Astrocyte (in vitro differentiated cells and primary cell): ENCODE data around the gene FAS. TPM values are rescaled to one million over a fixed set of nuclear protein-coding genes. Genes with fewer than 3 reads are reported as not detected.
A peak's percentile ranks its signal among the peaks of the same experiment; 100 is the strongest.

ENCODE experiments used
- DNase-seq: peaks from one replicate; pipeline ENCODE4 v3.0.0-alpha.2; 2010; ENCODE audit warnings: low read depth
- FAIRE-seq: peaks from 2 replicates; lab custom pipeline; 2011; peaks lifted over from hg19 to GRCh38; lab: Jason Lieb, UNC
- H2AFZ ChIP-seq: 2 replicates; pipeline ENCODE4 v1.6.0; 2012; ENCODE audit warnings: low read depth, low read length, inconsistent platforms
- H3K27ac ChIP-seq: 2 replicates; pipeline ENCODE4 v1.5.1; 2011; ENCODE audit warnings: low read depth, low read length, inconsistent platforms
- H3K27me3 ChIP-seq: 2 replicates; pipeline ENCODE4 v1.6.0; 2011; ENCODE audit warnings: low read length, inconsistent platforms; ENCODE audit not compliant: insufficient read depth
- H3K36me3 ChIP-seq: 2 replicates; pipeline ENCODE4 v1.5.1; 2011; ENCODE audit warnings: low read length, inconsistent platforms; ENCODE audit not compliant: insufficient read depth
- H3K4me1 ChIP-seq: 2 replicates; pipeline ENCODE4 v1.5.1; 2011; ENCODE audit warnings: low read length, inconsistent platforms; ENCODE audit not compliant: insufficient read depth
- H3K4me2 ChIP-seq: 2 replicates; pipeline ENCODE4 v1.6.0; 2012; ENCODE audit warnings: low read length, inconsistent platforms
- H3K4me3 ChIP-seq: 2 replicates; pipeline ENCODE4 v1.5.1; 2011; ENCODE audit warnings: low read depth, mild to moderate bottlenecking, low read length, inconsistent platforms; ENCODE audit not compliant: insufficient read depth
- H3K79me2 ChIP-seq: 2 replicates; pipeline ENCODE4 v1.6.0; 2012; ENCODE audit warnings: mild to moderate bottlenecking, low read length, inconsistent platforms; ENCODE audit not compliant: insufficient read depth
- H3K9ac ChIP-seq: 2 replicates; pipeline ENCODE4 v1.6.0; 2012; ENCODE audit warnings: mild to moderate bottlenecking, low read length, inconsistent platforms
- H3K9me3 ChIP-seq: 2 replicates; pipeline ENCODE4 v1.5.1; 2012; ENCODE audit warnings: low read depth, mild to moderate bottlenecking, low read length, inconsistent platforms; ENCODE audit not compliant: insufficient read depth
- H4K20me1 ChIP-seq: 2 replicates; pipeline ENCODE4 v1.6.0; 2012; ENCODE audit warnings: low read length, inconsistent platforms; ENCODE audit not compliant: insufficient read depth
- H3K27ac Mint-ChIP-seq: one replicate; pipeline ENCODE4 v1.8.0; 2021; ENCODE audit warnings: mild to moderate bottlenecking, mixed read lengths; ENCODE audit not compliant: unreplicated experiment
- H3K27me3 Mint-ChIP-seq: one replicate; pipeline ENCODE4 v1.8.0; 2021; ENCODE audit warnings: low read depth, mixed read lengths; ENCODE audit not compliant: unreplicated experiment
- H3K36me3 Mint-ChIP-seq: one replicate; pipeline ENCODE4 v1.8.0; 2021; ENCODE audit warnings: low read depth, mixed read lengths; ENCODE audit not compliant: unreplicated experiment
- H3K4me1 Mint-ChIP-seq: one replicate; pipeline ENCODE4 v1.8.0; 2021; ENCODE audit warnings: low read depth, mixed read lengths; ENCODE audit not compliant: unreplicated experiment
- H3K4me3 Mint-ChIP-seq: one replicate; pipeline ENCODE4 v1.8.0; 2021; ENCODE audit warnings: mild to moderate bottlenecking, moderate library complexity, mixed read lengths; ENCODE audit not compliant: unreplicated experiment
- H3K9me3 Mint-ChIP-seq: one replicate; pipeline ENCODE4 v1.8.0; 2021; ENCODE audit warnings: mild to moderate bottlenecking, mixed read lengths; ENCODE audit not compliant: unreplicated experiment
- CTCF ChIP-seq: IDR thresholded peaks from 2 replicates; pipeline ENCODE4 v1.5.1; 2011; ENCODE audit warnings: low read depth, mild to moderate bottlenecking, inconsistent platforms, low read length, moderate library complexity; ENCODE audit not compliant: insufficient read depth
- EZH2 ChIP-seq: IDR thresholded peaks from 2 replicates; pipeline ENCODE4 v1.6.1; 2012; ENCODE audit warnings: mild to moderate bottlenecking, low read length, inconsistent platforms; ENCODE audit not compliant: insufficient read depth
- total RNA-seq: library from RNA; stranded (reverse); gene quantifications from 2 replicates; pipeline ENCODE4 v1.2.1, GENCODE V29; 2021

FAS gene
- total RNA-seq, 1 donor from 2014 or later: 32.6 TPM

- Histone ChIP-seq H3K4me3 (no peak overlapping the region), H3K4me1 (no peaks in the 10 kb centered on the region), H3K27me3 (no peaks in the 10 kb centered on the region), H3K79me2 (no peaks in the 10 kb centered on the region), H3K27ac (no peak overlapping the region), H2AFZ (peak overlapping the region; percentile 39), H3K36me3 (no peaks in the 10 kb centered on the region), H3K9ac (no peak overlapping the region), H3K4me2 (no peak overlapping the region), H3K9me3 (no peaks in the 10 kb centered on the region), H4K20me1 (no peaks in the 10 kb centered on the region)
- no peak overlapping the region for H3K4me3 Mint-ChIP-seq
- TF ChIP-seq CTCF: no peak
- TF ChIP-seq EZH2: no peak
- DNase-seq: no peak
- peaks cover 2% of the 10 kb centered on the region for H3K4me1 Mint-ChIP-seq
- no peaks in the 10 kb centered on the region for H3K36me3 Mint-ChIP-seq
- H3K27me3 Mint-ChIP-seq: no peaks in the 10 kb centered on the region
- H3K27ac Mint-ChIP-seq: no peak overlapping the region
- FAIRE-seq: no peak
- H3K9me3 Mint-ChIP-seq: no peaks in the 10 kb centered on the region
Measured at GRCh38 chr10:89055159-89055558, 64.6 kb downstream of the FAS start.

GRCh38 chr10:89062861-89063260 lies 72.3 kb downstream of the FAS start:
- TF ChIP-seq CTCF: no peak
- no peak for TF ChIP-seq EZH2
- no peaks in the 10 kb centered on the region for H3K36me3 Mint-ChIP-seq
- H3K9ac ChIP-seq: no peak overlapping the region

GRCh38 chr10:89063465-89063864 lies 72.9 kb downstream of the FAS start:
- FAIRE-seq (no peak), DNase-seq (no peak)
- TF ChIP-seq EZH2 (no peak), CTCF (no peak)
- Histone ChIP-seq H3K36me3 (no peaks in the 10 kb centered on the region), H2AFZ (no peak overlapping the region), H3K27me3 (no peaks in the 10 kb centered on the region), H3K4me3 (no peak overlapping the region), H4K20me1 (no peaks in the 10 kb centered on the region), H3K4me2 (no peak overlapping the region), H3K27ac (no peak overlapping the region), H3K9me3 (no peaks in the 10 kb centered on the region), H3K79me2 (no peaks in the 10 kb centered on the region), H3K4me1 (no peaks in the 10 kb centered on the region), H3K9ac (no peak overlapping the region)
- no peak overlapping the region for H3K27ac Mint-ChIP-seq
- H3K27me3 Mint-ChIP-seq: no peaks in the 10 kb centered on the region
- H3K36me3 Mint-ChIP-seq: no peaks in the 10 kb centered on the region
- no peak overlapping the region for H3K4me3 Mint-ChIP-seq
- H3K4me1 Mint-ChIP-seq: peaks cover 6% of the 10 kb centered on the region
- H3K9me3 Mint-ChIP-seq: no peaks in the 10 kb centered on the region

More at GRCh38 chr10:89062861-89063260, 72.3 kb downstream of the FAS start:
- Histone ChIP-seq H3K9me3 (no peaks in the 10 kb centered on the region), H3K36me3 (no peaks in the 10 kb centered on the region), H3K27ac (no peak overlapping the region), H3K4me1 (no peaks in the 10 kb centered on the region), H3K27me3 (no peaks in the 10 kb centered on the region), H2AFZ (no peak overlapping the region), H3K4me3 (no peak overlapping the region), H3K79me2 (no peaks in the 10 kb centered on the region), H3K4me2 (no peak overlapping the region), H4K20me1 (no peaks in the 10 kb centered on the region)
- FAIRE-seq (no peak), DNase-seq (peak; percentile 32)
- no peaks in the 10 kb centered on the region for H3K9me3 Mint-ChIP-seq
- no peak overlapping the region for H3K27ac Mint-ChIP-seq
- H3K4me3 Mint-ChIP-seq: no peak overlapping the region
- peaks cover 6% of the 10 kb centered on the region for H3K4me1 Mint-ChIP-seq
- H3K27me3 Mint-ChIP-seq: no peaks in the 10 kb centered on the region
